HG03442 (cell line): ENCODE measurements around the gene PRKN.

Experiments used
- ATAC-seq: cut with Tn5 transposase; IDR thresholded peaks from one replicate; pipeline ENCODE4 v1.9.1; 2021; ENCODE audit warnings: mild to moderate bottlenecking, moderate library complexity; ENCODE audit not compliant: unreplicated experiment

The PRKN gene

DNA sequence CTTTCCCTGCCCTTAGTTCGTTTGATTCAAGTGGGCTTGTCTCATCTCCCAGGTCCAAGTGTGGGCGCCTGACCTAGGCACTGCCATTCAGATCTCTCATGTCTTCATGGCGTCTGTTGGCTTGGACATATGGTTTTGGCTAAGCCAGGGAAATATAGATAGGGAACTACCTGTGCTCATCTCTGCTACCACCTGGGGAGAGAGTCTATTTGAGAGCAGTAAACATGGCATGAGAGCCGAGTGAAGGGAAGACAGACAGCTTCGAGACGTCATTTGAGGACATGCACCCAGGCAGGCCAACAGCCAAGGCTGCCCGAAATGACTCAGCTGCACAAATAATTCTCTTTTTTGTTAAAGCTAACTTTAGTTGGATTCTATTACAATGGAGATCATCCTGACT is 1083.0 kb downstream of the PRKN start:
- no peak for ATAC-seq

GRCh38 chr6:161641175-161641574 is 1086.4 kb downstream of the PRKN start:
- ATAC-seq: no peak

DNA sequence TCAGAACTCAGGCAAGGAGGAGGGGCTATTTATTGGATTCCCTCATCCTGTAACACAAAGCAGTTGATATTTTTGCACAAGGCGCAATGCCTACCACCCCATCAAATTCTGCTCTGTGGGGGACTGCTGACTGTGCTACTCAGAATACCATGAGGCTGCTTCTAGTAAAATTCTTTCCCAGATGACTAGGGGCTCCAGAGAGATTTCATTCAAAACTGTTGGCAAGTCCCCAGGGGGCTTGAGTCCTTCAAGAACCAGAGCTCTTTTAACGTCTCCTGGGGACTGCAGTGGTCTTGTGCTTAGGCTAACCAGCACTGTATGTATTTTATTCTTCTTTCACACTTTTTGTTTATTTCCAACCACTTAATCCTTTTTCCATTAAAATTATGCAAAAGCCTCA is 1087.8 kb downstream of the PRKN start:
- ATAC-seq: no peak

- no peak for ATAC-seq
Observed at GRCh38 chr6:161637658-161638057, 1089.9 kb downstream of the PRKN start.

GRCh38 chr6:161636882-161637430 is 1090.6 kb downstream of the PRKN start:
- no peak for ATAC-seq

GRCh38 chr6:161635975-161636374 is 1091.6 kb downstream of the PRKN start:
- no peak for ATAC-seq

- ATAC-seq: no peak
Observed at GRCh38 chr6:161634916-161635315, 1092.7 kb downstream of the PRKN start.

GRCh38 chr6:161631676-161632194 is 1095.8 kb downstream of the PRKN start:
- no peak for ATAC-seq

DNA sequence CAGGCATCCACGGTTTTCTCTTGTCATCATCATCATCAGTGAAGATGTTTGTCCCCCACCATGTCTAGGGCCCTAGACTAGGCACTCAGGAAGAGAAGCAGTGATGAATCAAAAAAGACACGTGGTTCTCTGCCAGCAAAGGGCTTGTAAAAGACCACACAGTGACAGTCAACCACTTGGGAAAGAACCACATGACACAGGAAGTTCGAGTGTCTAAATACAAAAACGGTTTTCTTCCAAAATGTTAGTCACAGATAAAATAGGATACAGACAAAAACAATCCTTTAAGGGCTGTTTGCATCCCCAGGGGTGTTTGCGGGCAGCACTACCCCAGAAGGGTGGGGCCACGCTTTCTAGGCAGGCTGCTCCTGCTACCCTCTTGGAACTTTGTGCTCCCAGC is 1096.9 kb downstream of the PRKN start:
- no peak for ATAC-seq

- ATAC-seq: no peak
Observed at GRCh38 chr6:161626132-161626676, 1101.4 kb downstream of the PRKN start.

DNA sequence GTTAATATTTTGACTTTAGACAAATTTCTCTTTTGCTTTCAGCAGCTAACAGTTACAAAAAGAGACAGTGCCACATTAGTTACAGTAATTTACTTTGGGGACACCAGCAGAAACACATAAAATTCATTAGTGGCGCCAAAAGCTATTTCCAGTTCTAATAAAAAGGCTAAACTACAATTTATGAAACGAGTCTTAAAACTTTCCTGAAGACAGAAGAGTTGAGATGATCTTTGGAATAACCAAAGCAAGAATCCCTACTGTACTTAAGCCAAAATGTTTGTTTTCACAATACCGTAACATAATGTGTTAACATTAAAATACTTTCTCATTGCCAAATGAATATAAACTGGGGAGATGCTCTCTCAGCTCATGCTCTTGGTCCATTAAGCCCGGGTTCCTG is 1103.5 kb downstream of the PRKN start:
- no peak for ATAC-seq

DNA sequence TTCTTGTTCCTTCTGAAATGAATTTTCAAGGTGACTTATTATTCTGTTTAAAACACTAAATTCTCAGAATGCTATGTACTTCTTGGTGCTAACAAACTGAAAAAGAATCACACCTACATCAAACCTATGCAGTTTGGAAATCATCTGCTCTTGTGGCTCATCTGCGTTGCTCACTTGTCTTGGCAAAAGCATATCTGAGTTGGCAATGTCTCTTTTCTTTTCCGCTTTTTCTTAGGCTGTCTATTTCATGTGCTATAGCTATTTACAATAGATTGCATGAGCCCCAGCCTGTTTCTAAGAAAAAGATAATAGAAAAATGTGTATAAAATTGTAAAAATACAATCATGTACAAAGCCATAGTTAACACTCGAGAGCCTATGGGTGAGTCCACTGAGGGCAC is 1104.8 kb downstream of the PRKN start:
- ATAC-seq: no peak

- no peak for ATAC-seq
Observed at GRCh38 chr6:161618831-161619454, 1108.6 kb downstream of the PRKN start.

DNA sequence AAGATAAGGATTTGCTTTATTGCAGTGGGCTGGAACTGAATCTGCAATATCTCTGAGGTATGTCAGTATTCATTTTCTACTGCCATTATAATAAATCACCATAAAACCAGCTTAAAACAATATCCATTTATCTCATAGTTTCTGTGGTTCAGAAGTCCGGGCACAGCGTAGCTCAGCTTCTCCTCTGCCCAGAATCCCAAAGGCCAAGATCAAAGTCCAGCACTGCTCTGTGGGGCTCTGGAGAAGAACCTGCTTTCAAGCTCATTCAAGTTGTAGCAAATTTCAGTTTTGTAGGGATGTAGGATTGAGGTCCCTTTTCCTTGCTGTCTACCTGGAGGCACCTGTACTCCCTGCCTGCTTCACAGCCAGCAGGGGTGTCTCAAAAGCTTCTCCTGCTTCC is 1113.9 kb downstream of the PRKN start:
- no peak for ATAC-seq

GRCh38 chr6:161608771-161609170 is 1118.8 kb downstream of the PRKN start:
- no peak for ATAC-seq

- ATAC-seq: no peak
Observed at GRCh38 chr6:161607696-161608297, 1119.8 kb downstream of the PRKN start.

- ATAC-seq: no peak
Observed at GRCh38 chr6:161602359-161602758, 1125.2 kb downstream of the PRKN start.

GRCh38 chr6:161598896-161599295 is 1128.7 kb downstream of the PRKN start:
- no peak for ATAC-seq

GRCh38 chr6:161596807-161597520 is 1130.6 kb downstream of the PRKN start:
- no peak for ATAC-seq

DNA sequence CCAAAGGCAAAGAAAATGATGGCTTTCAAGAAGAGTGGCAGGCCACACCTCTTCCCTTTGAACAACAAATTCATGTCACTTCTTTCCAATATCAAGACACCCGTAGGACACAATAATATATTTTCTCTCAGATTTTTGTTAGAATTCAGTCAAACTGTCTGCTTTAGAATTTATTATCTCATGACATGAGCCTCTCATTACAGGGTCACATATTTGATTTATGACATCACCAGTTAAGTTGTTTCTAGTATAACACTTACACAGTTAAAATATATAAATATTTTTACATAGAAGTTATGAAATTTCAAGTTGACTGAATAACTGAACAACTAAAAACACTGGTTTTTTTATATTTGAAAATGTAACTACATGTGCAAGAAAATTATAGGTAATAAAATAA is 1133.2 kb downstream of the PRKN start:
- ATAC-seq: no peak

GRCh38 chr6:161590961-161591627 is 1136.5 kb downstream of the PRKN start:
- no peak for ATAC-seq
